ENCODE data around the gene SMAD5.

Gene SMAD5

DNA sequence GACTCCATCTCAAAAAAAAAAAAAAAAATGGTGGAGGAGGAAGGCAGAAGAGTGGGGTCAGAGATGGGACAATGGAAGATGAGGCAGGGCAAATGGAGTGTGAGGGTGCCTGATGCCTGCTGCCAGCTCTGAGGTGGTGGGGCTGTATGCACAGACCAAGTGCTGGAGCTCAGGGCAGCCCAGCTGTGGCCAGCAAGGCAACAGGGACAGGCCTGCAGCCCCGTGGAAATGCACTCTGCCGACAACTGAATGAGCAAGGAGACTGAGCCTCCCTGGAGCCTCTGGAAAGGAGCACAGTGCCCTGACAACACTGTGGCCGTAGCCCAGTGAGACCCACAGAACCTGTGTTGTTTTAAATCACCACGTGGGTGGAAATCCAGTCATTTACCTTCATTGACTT lies 83.2 kb downstream of the SMAD5 start:
- DNase-seq (ENCODE audit: low read depth, low spot score), result no peak

DNA sequence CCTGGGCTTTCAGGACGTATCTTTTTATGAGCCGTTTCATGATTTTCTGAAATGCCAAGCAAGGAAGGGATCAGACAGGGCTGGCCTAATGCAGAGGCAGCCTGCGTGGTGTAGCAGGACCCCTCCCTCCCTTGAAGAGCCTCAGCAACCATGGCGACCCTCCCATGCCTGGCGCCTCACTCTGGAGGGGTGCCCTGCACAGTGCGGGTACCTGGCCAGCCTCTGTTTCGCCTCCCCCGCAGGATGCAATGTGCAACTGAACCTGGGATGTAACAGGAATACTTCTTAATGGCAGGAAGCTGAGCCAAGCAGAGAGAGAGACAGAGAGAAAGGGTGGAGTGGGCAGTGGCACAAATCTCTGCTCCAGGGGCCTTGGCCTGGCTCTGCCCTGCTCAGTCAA lies 83.6 kb downstream of the SMAD5 start:
- DNase-seq (ENCODE audit: low read depth, low spot score), result no peak

DNA sequence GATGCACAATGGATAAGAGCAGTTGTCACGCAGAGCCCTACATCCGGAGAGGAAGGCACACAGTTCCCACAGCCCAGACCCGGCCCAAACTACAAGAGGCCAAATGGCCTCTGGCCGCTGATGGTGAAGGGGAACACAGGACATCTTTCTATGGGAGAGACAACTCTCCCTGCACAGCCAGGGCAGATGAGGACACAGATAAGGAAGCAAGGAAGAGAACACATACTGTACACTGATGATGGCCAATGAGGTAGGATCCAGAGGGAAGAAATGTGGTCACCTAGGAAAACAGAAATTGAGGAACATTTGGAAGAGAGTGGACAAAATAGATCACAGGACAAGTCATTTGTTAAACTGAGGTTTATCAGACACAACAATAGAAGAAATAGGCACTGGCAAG lies 88.7 kb downstream of the SMAD5 start:
- no peak for DNase-seq (ENCODE audit: low read depth, low spot score)

DNA sequence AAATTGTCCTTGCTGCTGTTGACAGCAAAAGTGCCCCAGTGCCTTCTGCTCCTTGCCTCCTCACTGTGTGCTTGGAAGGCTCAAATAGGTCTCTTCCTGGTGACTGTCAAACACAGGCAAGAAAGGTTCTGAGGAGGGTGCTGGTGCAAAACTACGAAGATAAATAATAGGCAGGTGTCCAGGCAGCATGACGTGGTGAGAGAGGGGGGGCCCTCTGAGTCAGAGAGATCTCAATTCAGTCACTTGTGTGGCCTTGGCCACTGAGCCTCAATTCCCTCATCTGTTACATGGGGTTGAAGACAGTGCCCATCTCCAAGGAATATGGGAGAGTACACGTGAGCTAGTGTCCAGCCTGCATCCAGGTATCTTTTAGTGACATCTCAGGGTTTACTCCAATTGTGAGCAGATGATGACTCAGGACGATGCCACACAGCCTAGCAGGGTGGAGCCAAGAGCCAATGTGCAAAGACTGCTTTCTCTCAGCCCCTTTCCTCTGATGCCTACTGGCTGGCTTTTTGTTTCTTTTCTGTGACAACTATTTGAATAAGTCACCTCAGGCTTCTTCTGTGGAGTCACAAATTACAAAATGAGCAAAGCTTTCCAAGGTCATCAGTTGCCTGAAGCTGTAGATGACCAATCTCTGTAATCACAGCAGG lies 90.1 kb downstream of the SMAD5 start:
- no peak for DNase-seq (ENCODE audit: low read depth, low spot score)

DNA sequence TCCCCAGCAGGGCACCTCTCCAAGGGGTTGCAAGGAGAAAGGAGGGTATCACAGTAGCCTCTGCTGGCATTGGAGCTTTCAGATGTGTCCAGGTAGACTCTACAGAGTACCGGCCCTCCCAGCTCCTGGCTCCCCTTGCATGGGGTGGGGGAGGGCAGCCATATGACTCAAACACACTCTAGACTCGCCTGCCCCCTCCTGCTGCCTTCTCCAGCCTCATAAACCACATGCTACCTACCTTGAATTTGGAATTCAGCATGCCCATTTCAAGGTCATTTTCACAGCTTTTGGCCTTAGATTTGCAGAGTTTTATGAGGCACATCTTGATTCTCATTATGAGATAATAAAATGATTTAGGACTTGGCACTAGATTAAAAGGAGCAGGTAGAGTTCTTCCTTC lies 93.2 kb downstream of the SMAD5 start:
- DNase-seq (ENCODE audit: low read depth, low spot score), result no peak

DNA sequence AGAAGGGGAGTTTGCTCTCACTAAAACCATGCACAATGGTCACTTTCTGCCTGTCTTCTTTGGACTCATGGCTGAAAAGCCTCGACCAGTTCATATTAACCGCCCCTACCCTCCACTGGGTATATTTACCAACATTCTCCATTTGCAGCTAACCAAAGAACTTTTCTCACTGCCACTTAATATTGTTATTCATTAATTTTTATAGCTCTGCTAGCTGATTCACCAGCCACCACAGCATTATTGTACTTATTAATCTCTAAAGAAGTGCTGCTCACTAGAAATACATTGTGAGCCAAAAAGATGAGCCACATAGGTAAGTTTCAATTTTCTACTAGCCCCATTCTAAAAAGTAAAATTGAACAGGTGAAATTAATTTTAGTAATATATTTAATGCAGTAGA lies 93.8 kb downstream of the SMAD5 start:
- DNase-seq (ENCODE audit: low read depth, low spot score), result no peak

DNA sequence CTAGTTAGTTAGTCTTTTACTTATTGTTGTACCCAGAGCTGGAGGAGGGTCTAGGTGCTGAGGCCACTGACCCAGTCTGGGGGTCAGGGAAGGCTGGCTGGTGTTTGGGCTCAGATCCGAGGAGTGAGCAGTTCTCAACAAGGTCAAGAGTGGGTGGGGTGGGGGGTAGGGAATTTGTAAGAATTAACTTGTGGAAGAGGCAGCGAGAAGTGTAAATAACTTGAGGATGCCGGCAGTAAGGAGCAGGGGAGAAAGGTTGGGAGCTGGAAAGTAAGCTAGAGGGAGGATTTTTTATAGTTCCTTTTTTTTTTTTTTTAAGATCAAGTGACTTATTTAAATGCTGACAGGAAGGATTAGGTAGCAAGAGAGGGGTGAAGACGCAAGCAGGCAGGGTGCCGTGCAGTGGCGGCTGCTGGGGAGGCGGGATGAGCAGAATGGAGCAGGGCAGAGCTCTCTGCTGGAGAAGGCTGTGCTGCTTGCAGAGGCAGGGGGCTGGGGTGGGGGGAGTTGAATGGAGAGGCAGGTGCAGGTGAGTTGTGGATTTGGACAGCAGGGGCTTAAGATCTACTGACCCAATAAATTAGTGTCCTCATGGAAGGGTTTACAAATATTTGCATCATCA lies 95.6 kb downstream of the SMAD5 start:
- DNase-seq (ENCODE audit: low read depth, low spot score), result no peak

DNA sequence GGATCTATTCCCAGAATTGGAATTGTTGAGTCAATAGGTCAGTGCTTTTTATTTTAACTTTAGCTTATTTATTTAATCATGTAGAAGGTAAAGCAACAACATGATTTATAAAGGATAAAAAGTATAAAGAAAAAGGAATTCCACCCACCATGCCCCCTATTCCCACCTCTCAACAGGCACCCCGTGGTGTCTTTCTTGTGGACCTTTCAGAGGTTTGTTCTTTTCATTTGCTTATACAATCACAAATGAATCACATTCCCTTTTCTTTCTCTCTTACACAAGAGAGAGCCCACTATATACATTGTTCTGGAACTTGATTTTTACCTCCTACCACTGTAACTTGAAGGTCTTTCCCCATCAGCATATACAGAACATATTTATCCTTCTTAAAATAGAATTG lies 97.5 kb downstream of the SMAD5 start:
- no peak for DNase-seq (ENCODE audit: low read depth, low spot score)

DNA sequence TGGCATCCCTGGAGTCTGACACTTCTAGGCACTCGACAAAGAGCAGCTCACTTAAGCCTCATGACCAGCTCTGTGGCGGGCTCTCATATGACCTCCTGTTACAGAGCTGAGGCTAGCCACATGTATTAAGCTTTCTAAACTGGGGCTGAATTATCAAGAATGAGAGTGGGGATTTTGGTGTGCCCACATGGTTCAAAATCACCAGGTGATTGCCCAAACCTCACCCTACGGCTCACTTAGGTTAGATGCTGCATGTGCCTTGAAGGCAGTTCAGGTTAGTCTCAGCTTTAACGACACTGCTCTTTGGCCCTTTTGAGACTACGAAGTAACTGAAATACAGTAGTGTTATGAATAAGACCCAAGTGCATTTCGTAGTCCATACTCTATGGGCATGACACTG lies 99.7 kb downstream of the SMAD5 start:
- no peak for DNase-seq (ENCODE audit: low read depth, low spot score)

Data from astrocyte of the hippocampus (primary cell).